Neural cell (in vitro differentiated cells): ENCODE measurements around the gene MAP4K3.

Source experiments
- CTCF ChIP-seq: fragments of 450-650 bp; IDR thresholded peaks from 2 replicates; pipeline ENCODE4 v1.5.1; 2014; ENCODE audit warnings: antibody characterized with exemption, mild to moderate bottlenecking, moderate library complexity; ENCODE audit not compliant: poor library complexity, severe bottlenecking
- EZH2 ChIP-seq: fragments of 200-600, 300-800 bp; shearing (Covaris generic), sonication (generic); IDR thresholded peaks from 2 replicates; pipeline ENCODE4 v1.6.1; 2014; ENCODE audit warnings: antibody characterized with exemption, low read length, borderline replicate concordance, mild to moderate bottlenecking; ENCODE audit not compliant: insufficient read depth, poor library complexity, severe bottlenecking
- REST ChIP-seq: IDR thresholded peaks from 2 replicates; pipeline ENCODE4 v1.6.1; 2012; ENCODE audit warnings: borderline replicate concordance

- TF ChIP-seq REST: no peak
- no peak for TF ChIP-seq EZH2
- no peak for TF ChIP-seq CTCF
These were observed 5.9 kb upstream of the MAP4K3 start for GRCh38 chr2:39443009-39443408.
